Medulla oblongata (tissue), 1 donor: Measurements from ENCODE around the gene EPOP.
A peak's percentile ranks its signal among the peaks of the same experiment; 100 is the strongest.

Source experiments
- DNase-seq: peaks from one replicate; pipeline ENCODE4 v3.0.0-alpha.2; 2015; ENCODE audit errors: extremely low spot score

The EPOP gene

GRCh38 chr17:38705803-38706504 is 31.2 kb upstream of the EPOP start:
- peak; percentile 47 for DNase-seq

- no peak for DNase-seq
Measured at GRCh38 chr17:38705523-38705802, 30.7 kb upstream of the EPOP start.

- peak; percentile 87 for DNase-seq
Measured at GRCh38 chr17:38704606-38705522, 30.1 kb upstream of the EPOP start, which contains the start of gene MLLT6. Gene MLLT6, plus strand, starts transcription at chr17:38705273. Its CDS starts 360 bp downstream, at chr17:38705633.

GRCh38 chr17:38703742-38704605 is 29.2 kb upstream of the EPOP start:
- peak; percentile 46 for DNase-seq

GRCh38 chr17:38702916-38703741 is 28.4 kb upstream of the EPOP start:
- DNase-seq, result peak; percentile 25

GRCh38 chr17:38702166-38702915 is 27.6 kb upstream of the EPOP start:
- DNase-seq, result peak; percentile 81

- peak; percentile 46 for DNase-seq
Measured at GRCh38 chr17:38701504-38702165, 26.9 kb upstream of the EPOP start.

GRCh38 chr17:38698760-38699159 is 24.0 kb upstream of the EPOP start:
- DNase-seq, result no peak

- no peak for DNase-seq
Measured at GRCh38 chr17:38697061-38697820, 22.5 kb upstream of the EPOP start.

GRCh38 chr17:38693700-38694329 is 19.1 kb upstream of the EPOP start:
- DNase-seq, result peak; percentile 72

- DNase-seq, result no peak
Measured at GRCh38 chr17:38691154-38691553, 16.4 kb upstream of the EPOP start.

- DNase-seq, result no peak
Measured at GRCh38 chr17:38690386-38690785, 15.6 kb upstream of the EPOP start.

GRCh38 chr17:38687286-38687685 is 12.5 kb upstream of the EPOP start:
- no peak for DNase-seq

- DNase-seq, result peak; percentile 58
Measured at GRCh38 chr17:38685491-38685890, 10.7 kb upstream of the EPOP start.

- DNase-seq, result no peak
Measured at GRCh38 chr17:38681096-38681495, 6.3 kb upstream of the EPOP start.

GRCh38 chr17:38677819-38678218 is 3.1 kb upstream of the EPOP start:
- DNase-seq, result no peak

- DNase-seq, result peak; percentile 90
Measured at GRCh38 chr17:38676706-38677504, 2.1 kb upstream of the EPOP start.
